DMS 273 (cell line): ENCODE results near the gene CREB1.
A peak's percentile ranks its signal among the peaks of the same experiment; 100 is the strongest.

ENCODE experiments used
- DNase-seq: peaks from one replicate; lab custom pipeline; 2025; ENCODE audit not compliant: unreplicated experiment; lab: John Stamatoyannopoulos, UW

CREB1 gene

DNA sequence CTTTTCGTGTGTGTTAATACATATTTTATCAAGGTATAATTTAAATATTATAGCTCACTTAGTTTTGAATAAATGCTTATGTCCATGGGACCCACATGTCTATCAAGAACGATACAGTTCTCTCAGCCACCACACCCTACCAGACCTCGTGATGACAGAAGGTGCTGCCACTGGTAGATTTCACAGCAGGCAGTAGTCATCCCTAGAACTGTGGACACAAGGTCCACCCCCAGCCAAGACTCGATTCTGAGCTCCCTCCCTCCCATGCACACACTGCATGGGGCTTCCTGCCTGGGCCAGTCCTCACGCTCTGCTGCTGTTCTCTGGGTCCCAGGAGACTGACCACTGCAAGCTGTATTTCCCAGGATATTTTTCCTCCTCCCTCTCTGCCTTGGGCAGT lies 26.5 kb upstream of the CREB1 start:
- DNase-seq, result no peak

DNA sequence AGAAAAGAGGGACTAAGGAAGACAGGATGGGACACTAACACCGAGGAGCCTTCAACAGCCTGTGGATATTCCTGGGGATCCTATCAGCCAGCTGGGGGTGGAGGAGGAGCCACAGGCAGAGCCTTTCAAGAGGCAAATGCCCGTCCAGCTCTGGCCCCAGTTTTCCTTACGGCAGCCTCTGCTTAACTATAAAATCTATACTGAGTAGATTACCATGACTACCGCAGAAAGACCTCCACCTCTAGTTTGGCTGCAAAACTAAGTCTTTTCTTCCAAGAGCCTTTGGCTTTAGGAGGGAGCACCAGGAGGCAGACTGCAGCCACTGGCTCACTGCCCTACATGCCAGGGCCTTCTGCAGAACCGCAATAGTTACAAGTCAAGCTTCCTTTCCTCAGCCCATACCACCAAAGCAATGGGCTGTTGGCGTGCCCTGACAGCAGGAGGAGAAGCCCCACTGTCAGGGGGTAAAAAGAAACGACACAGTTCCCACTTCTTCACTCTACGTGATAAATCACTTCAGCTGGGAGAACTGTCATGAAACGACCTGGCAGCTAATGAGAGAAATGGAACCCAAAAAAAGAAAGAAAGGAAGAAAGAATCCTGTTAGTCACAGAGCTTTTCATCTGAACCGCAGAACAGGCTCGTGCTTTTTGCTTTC lies 25.1 kb upstream of the CREB1 start:
- no peak for DNase-seq

DNA sequence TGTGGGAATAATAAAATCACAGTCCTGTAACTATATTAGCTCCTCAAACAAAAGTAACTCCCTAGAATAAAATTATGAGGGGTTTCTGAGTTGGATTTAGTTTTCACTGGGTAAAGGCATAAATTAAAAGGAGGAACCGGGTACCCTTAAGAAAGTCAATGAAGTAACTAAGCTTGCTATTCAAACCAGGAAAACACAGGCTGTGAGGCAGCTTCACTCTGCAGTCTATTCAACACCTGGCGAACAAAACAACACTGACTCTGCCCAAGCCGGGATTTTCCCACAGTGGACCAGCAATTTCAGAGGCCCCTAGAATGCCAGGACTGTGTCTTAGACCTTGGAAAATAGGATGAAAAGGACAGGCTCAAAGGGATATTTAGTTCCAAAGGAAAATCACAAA lies 24.6 kb upstream of the CREB1 start:
- no peak for DNase-seq

DNA sequence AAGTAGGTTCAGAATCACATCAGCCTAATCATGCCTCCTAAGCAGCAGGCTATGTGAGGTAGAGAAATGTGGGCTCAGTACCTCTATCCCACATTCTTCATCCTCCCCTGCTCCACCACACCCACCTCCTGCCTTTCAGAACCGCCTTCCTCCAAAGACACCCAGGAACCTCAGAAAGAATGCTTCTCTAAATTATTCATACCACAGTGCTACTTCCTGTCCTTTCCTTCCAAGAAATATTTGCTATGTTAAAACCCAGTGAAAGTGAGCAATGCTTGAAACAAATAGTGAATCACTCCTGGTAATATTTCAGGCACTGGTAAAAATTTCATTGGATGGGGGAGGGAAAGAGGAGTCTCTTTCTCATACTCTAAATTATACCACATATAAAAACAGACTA lies 24.0 kb upstream of the CREB1 start:
- DNase-seq, result no peak

DNA sequence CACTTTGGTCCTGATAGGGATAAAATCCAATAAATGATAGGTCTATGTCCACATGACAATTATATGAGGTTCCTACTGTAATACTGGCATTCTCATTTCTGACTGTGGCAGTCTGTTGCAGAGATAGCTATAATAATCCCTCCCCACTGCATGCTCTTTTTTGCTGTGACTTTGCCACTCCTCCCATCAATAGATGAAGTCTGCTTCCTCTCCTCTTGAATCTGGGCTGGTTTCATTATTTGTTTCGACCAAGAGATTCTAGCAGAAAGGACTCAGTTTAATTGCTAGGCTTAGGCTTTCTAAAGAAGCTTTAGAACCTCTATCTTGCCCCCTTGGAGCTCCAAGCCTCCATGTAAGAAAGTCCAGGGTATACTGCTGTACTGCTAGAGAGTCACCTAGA lies 23.3 kb upstream of the CREB1 start:
- no peak for DNase-seq

DNA sequence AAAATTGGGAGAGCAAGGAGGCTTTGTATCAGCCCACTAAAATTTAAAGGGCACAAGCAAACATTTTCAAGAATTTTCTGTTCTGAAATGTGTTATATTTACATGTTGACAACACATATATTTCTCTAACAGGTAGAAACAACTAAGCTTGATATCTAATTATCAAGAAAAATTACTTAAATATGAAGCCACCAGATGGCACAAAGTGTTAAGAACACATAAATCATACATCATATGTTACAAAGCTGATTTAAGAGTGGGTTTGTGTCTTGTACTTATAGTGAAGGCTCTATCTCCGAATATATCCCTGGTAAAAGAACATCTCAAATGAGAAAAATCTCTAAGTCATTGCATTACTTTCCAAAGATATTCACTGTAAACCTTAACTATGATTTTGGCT lies 19.6 kb upstream of the CREB1 start:
- no peak for DNase-seq

DNA sequence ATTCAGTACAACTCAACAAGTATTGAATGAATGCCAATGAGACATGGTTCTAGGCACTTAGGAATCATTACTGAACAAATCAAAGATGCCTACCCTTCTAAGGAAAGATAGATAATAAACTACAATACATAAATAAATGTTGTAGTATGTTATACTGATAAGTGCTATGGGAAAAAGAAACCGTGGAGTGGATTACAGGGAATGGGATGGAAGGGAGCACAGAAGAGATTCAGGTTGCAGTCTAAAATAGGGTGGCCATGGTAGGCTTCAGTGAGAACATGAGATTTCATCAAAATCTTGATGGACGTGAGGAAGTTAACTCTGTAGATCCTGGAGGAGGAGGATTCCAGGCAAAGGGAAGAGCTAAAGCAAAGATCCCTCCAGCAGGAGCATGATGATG lies 17.9 kb upstream of the CREB1 start:
- DNase-seq, result peak; percentile 6

DNA sequence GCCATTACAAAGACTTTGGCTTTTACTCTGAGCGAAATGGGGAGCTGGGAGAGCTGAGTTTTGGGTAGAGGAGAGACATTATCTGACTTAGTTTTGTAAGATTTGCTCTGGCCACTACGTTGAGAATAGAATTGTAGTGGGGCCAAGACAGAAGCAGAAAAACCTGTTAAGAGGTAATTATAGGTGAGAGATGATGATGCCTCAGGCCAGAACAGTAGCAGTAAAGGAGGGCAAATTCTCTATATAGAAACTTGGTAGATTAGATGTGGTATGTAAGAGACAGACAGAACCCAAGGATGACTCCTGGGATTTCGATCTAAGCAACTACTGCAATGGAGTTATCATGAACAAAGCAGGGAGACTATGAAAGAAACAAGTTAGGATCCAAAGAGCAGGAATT lies 17.4 kb upstream of the CREB1 start:
- DNase-seq, result no peak

DNA sequence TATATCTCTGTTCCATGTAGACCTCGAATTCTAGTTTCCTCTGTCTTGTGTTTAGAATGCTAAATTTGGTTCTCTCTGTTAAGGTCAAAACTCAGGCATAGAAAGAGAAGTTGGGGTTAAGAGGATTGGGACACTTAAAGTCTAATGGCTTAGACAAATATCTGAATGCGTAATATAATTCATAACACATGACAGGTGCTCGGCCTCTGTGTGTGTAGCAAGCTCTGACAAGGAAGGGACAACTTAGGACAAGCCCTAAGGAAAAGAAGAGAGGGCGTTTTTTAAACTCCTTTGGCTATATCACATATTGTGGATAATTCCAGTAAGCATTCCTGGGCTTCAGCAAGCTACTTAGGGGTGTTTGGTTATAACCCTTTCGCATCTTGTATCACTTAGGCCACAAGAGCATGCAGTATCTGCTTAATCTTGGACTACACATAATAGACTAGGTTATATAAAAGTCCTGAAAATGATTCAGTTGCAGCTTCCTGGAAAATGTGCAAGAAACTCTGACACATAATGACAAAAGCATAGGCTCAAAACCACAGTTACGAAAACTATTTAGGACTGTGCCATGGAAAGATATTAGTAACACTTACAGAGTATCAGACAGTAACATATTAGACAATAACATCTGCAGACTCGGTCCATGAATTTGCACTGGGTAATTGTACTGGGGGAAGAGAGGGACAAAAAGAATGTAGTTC lies 16.1 kb upstream of the CREB1 start:
- DNase-seq, result no peak

DNA sequence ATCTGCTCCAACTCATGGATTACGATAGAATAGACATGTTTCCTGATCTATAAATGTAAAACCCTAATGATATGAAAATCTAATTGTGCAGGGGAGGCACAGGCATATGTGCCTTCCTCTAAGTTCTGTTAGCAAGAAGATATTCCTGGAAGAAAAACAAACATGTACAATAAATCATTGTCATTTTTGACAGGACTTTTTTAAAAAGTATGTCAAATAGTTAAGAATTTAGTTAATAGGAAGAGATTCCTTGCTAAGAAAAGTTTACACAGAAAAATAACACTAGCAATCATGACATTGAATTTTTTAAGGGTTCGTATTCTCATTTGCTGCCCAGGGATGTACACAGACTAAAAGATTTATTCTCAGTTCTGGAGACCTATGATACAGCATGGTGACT lies 15.3 kb upstream of the CREB1 start:
- DNase-seq, result no peak

DNA sequence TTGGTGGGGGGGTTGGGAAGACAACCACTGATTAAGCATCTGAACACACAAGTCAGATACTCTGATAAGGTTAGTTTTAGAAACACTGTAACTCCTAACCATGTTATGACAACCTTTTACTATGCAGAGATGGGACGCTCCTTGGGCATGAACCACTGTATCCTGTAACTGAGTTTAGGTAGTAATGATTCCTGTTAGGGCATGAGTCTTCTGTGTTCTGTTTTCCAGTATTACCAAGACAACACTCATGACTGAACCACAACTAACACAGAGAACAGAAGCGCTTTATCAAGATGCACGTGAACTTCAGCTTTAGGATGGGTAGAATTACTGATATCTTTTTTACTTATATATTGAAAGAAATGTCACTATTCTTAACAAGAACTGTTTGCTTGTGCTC lies 14.1 kb upstream of the CREB1 start:
- no peak for DNase-seq

DNA sequence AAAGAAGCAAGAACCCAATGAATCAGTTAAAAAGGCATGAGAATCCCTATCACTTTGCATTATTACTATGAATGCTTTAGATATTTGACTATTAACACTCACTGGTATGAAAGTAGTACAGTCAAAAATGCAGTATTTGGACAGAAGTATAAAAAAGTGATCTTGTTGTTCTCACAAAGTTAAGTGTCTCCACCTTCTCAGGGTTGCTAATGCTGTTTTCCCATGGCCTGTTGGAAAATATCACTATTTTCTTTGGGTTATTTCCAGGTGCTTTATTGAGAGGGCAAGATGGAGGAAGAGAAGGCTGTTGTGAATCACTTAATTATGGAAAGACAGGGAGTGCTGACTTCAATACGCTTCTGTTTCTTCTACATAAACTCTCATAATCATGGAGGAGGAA lies 13.6 kb upstream of the CREB1 start:
- no peak for DNase-seq

DNA sequence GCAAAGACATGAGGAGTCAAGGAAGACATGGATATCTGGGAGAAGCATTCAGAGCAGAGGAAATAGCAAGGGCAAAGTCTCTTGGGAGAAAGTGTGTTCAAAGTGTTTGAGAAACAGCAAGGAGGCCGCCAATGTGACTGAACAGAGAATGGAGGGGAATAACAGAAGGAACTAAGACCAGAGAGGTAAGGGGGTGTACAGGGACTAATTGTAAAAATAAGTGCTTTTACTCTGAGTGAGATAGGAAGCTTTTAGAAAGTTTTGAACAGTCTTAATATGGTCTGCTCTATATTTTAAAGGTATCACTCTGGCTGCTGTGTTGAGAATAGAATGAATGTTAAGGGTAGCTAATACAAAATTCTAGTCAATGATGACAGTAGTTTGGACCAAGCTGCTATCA lies 6.8 kb upstream of the CREB1 start:
- DNase-seq, result no peak

DNA sequence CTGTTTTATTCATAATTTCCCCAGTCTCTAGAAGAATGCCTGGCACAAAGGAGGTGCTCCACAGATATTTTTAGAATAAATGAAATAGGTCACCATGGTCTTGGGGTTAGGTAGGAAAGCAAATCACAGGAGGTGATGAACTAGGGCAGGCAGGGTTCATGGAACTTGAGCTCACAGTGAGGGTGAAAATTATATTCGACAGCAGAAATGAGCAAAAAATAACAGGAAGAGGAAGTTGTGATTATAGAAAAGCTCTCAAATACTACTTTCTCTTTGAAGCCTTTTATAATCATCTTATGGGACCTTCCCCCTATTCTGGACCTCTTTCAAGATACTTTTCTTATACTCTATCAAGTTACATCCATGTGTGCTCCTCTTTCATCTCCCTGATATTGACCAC lies 4.5 kb upstream of the CREB1 start:
- DNase-seq, result no peak

DNA sequence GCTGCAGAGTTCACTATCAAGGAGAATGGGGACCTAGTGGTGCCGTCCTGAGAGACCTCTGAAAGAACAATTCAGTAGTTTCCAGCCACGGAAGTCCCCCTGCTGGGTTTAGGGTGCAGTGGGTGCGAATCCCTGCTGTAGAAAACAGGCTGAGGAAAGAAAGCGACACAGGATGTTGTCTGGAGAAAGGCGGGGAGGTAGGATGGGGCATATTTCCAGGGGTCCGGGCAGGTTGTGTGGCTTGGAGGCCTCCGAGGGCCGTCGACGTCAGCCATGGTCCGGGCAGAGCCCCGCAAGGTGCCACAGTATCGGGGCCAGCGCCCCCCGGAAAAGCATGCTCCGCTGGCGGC lies 807 bp upstream of the CREB1 start:
- DNase-seq, result peak; percentile 69

DNA sequence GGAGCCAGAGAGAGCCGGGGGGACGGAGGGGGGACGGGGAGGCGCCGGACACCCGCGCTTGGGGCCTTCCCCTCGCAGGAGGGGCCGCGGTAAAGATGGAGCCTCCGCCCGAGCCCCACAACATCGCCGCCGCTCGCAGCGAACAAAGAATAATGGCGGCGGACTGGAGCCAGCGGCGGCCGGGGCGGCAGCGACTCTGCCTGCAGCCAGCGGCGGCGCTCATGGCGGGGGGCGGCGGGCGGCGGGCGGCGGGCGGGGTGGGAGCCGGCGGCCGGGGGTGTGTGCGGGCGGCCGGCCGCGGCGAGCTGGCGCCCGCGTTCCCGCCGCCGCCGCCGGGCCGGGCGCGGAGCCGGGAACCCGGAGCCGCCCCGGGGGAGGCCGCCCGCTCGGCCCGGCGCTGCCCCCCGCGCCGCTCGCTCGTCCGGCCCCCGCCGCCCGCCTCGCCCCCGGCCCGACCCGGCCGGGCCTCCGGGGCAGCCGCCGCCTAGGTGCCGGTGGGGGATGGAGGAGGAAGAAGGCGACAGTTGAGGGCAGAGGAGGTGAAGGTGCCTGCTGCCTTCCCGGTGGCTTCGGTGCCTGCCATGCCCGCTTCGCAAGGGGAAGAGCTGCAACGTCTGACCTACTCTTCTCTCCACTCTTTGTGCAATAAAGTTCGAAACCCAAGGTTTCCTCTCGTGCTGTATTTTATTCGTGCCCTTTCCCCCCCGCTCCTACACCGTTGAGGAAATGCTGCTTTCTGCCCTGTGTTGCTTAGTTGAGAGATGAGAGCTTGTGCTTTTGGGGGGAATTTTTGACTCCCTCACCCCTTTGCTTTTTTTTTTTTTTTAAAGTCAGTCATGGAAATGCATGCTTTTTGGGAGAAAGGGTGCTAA lies 634 bp downstream of the CREB1 start:
- peak; percentile 68 for DNase-seq

DNA sequence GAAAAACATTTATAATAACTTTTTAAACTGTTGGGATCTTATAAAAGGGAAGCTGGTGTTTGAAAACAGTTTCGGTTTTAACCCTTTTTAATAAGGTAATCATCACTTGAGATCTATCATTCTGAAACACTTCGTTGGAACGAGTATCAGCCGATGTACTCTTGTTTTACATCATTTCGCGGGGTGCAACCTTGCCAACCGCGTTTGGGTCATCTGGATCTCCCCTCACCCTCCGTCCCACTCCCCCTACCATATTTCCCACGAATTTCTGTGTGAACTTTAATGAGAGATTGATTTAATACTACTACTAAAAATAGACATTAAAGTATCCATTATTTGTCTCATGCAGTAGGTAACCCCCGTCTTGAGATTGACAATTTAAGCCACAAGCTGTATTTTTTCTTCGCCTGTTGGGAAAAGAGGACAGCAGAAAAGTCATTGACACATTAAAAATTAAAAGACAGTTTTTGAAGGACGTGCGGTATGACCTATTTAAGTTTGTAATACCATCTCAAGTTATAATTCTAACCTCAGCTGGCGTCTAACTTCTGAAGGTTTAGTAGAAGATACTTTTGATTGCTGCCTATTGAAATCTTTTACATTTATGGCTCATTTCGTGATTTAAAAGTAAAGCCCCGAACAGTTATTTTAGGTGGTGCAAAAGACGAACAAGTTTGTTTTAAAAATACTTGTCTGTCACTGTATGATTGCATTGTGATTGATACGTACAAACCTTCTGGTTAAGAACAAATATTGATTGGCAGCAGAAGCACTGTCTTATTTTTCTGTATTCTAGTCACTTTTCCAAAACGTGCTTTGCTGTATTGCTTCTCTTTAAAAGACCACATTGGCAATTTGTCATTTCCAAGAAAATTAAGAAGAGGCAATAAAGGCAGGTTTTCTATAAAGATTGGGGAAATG lies 1.5 kb downstream of the CREB1 start:
- peak; percentile 51 for DNase-seq

DNA sequence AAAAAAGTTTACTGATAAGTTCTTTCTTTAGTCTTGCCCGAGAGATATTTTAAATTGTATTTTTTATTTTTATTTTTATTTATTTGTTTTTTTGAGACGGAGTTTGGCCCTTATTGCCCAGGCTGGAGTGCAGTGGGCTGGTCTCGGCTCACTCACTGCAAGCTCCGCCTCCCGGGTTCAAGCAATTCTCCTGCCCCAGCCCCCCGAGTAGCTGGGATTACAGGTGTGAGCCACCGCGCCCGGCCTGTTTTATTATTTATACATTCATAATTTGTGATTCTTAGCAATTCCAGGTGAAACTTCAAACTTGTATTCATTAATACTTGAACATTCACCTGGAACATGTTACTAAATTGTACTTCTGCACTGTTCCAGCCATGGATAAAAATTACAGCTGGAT lies 2.9 kb downstream of the CREB1 start:
- DNase-seq, result no peak

DNA sequence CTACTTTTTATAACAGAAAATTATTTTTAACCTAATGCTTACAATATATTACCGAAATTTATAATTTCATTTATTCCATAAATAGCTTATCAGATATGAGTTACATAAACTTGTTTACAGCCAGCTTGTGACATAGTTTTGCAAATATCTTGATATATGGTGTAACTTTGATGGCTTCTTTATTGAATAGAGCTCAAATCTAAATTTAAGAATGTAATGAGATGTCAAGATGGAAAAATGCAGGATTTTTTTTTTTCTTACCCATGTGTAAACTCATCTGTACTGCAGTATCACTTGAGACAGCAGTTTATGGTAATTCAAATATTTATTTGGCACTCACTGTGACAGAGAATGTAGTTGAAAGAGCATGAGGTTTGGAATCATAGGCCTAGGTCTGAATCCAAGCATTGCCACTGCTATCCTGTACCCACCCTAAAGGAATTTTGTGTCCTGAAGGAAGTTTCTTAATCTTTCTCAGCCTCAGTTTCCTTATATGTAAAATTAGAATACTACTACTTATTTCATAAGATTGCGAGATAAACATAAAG lies 3.8 kb downstream of the CREB1 start:
- DNase-seq, result no peak

DNA sequence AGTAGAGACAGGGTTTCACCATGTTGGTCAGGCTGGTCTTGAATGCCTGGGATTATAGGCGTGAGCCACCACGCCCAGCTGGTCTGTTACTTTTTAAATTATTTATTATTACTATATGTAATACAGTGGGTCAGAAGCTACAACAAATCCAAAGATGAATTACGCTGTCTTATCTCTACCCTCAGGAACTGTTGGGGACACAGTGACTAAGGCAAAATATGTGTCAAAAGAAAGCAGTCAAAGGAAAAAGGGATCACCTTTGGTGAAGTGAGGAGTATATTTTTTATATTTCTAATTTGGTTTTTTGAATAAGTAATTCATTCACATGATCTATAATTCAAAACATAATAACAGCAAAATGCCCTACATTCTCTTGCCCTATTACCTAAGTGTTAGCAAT lies 4.7 kb downstream of the CREB1 start:
- DNase-seq, result no peak

DNA sequence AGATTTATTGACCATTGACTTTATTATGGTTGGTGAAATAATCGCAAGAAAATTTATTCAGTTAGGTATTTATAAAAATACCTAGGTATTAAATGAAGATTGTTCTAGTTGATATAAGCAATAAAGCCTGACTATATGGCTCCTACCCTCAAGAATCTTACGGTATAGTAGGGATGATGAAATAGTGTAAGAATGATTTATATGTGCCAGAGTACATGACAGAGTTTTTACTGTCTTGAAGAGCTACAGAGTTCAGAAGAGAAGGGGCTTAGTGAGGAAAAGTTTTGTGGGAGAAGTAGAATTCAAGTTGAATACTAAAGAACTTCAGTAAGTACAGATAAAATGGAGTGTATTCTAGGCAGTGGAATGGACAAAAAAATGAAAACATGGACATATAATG lies 9.7 kb downstream of the CREB1 start:
- no peak for DNase-seq
